NCI-H2029 (cell line): ENCODE measurements around the gene LIM2.
A peak's percentile ranks its signal among the peaks of the same experiment; 100 is the strongest.

Experiments
- DNase-seq: peaks from one replicate; lab custom pipeline; 2025; lab: John Stamatoyannopoulos, UW

The LIM2 gene

GRCh38 chr19:51339687-51340656 is 47.8 kb downstream of the LIM2 start:
- DNase-seq: peak; percentile 80

GRCh38 chr19:51339313-51339686 is 48.5 kb downstream of the LIM2 start:
- no peak for DNase-seq

GRCh38 chr19:51338563-51339312 is 49.0 kb downstream of the LIM2 start:
- DNase-seq: peak; percentile 55

GRCh38 chr19:51337861-51338562 is 49.8 kb downstream of the LIM2 start:
- DNase-seq: no peak

GRCh38 chr19:51337141-51337860 is 50.5 kb downstream of the LIM2 start:
- DNase-seq: no peak

- no peak for DNase-seq
These were observed 53.8 kb downstream of the LIM2 start for GRCh38 chr19:51333836-51334460.

GRCh38 chr19:51331716-51332115 is 56.1 kb downstream of the LIM2 start:
- DNase-seq: no peak

GRCh38 chr19:51331193-51331592 is 56.6 kb downstream of the LIM2 start:
- DNase-seq: no peak

GRCh38 chr19:51330366-51330765 is 57.4 kb downstream of the LIM2 start:
- no peak for DNase-seq
